ENCODE measurements around the gene SIAE.
A peak's percentile ranks its signal among the peaks of the same experiment; 100 is the strongest.

SIAE gene

GRCh38 chr11:124717421-124717785, 43.9 kb upstream of the SIAE start:
- H3K4me1 Mint-ChIP-seq = peaks cover 39% of the 10 kb centered on the region
- H3K36me3 Mint-ChIP-seq (ENCODE audit: low read depth) = no peaks in the 10 kb centered on the region
- H3K27me3 Mint-ChIP-seq (ENCODE audit: low read depth, poor library complexity) = peaks cover 98% of the 10 kb centered on the region
- TF ChIP-seq, protein P1, sequence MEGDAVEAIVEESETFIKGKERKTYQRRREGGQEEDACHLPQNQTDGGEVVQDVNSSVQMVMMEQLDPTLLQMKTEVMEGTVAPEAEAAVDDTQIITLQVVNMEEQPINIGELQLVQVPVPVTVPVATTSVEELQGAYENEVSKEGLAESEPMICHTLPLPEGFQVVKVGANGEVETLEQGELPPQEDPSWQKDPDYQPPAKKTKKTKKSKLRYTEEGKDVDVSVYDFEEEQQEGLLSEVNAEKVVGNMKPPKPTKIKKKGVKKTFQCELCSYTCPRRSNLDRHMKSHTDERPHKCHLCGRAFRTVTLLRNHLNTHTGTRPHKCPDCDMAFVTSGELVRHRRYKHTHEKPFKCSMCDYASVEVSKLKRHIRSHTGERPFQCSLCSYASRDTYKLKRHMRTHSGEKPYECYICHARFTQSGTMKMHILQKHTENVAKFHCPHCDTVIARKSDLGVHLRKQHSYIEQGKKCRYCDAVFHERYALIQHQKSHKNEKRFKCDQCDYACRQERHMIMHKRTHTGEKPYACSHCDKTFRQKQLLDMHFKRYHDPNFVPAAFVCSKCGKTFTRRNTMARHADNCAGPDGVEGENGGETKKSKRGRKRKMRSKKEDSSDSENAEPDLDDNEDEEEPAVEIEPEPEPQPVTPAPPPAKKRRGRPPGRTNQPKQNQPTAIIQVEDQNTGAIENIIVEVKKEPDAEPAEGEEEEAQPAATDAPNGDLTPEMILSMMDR (IDR thresholded peaks at IDR 0.05) = no peak
- DNase-seq = no peak
- H3K27ac Mint-ChIP-seq = no peak overlapping the region
- no peaks in the 10 kb centered on the region for H3K9me3 Mint-ChIP-seq
- H3K4me3 Mint-ChIP-seq = peak overlapping the region; percentile 82

DNA sequence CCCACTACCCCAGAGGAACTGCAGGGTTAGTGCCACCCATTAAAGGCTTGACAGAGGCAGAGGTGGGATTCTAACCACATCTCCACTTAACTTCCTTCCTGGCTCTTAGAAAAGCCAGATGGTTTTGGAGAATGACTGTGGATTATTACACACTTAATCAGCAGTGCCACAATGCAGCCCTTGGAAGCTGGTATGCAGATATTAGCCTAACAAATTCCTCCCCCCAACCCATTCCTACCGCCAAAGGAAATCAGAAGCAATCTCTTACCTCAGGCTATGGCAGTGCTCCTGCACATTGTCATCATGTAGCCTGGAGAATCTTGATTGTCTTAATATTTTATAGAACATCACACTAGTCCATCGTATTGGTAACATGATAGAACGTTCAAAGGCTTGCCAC, 43.1 kb upstream of the SIAE start:
- Mint-ChIP-seq H3K27me3 (ENCODE audit: low read depth, poor library complexity) (peaks cover 98% of the 10 kb centered on the region), H3K36me3 (ENCODE audit: low read depth) (no peaks in the 10 kb centered on the region), H3K4me1 (peaks cover 30% of the 10 kb centered on the region), H3K4me3 (no peak overlapping the region), H3K27ac (no peak overlapping the region), H3K9me3 (no peaks in the 10 kb centered on the region)
- no peak for DNase-seq
- TF ChIP-seq, protein P1 (IDR thresholded peaks at IDR 0.05) = no peak

GRCh38 chr11:124712392-124712791, 38.9 kb upstream of the SIAE start:
- Mint-ChIP-seq H3K9me3 (peaks cover 16% of the 10 kb centered on the region), H3K4me3 (no peak overlapping the region), H3K4me1 (peaks cover under 1% of the 10 kb centered on the region), H3K27ac (no peak overlapping the region), H3K27me3 (ENCODE audit: low read depth, poor library complexity) (peaks cover 90% of the 10 kb centered on the region), H3K36me3 (ENCODE audit: low read depth) (no peaks in the 10 kb centered on the region)
- no peak for DNase-seq
- TF ChIP-seq, protein P1 (IDR thresholded peaks at IDR 0.05) = no peak

DNA sequence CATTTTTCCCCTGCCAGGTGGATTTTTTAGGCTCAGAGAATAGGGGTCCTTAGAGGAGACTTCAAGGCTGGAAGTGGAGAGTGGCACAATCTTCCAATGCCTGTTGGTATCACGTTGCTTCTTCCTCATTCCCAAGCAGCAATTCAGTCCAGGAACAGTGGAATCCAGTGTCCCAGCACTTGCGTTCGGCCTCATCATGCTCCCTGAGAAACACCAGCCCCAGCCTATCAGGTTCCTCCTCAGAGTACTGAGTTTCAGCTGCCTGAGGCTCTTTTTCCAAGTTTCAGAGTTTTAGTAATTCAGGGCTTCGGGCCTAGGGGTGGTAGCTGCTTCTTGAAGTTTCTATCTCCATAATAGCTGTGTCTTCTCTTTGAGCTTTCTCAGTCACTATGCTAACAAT, 34.3 kb upstream of the SIAE start:
- TF ChIP-seq, protein P1 (IDR thresholded peaks at IDR 0.05) = no peak
- Mint-ChIP-seq H3K27ac (no peak overlapping the region), H3K4me1 (no peaks in the 10 kb centered on the region), H3K4me3 (no peak overlapping the region), H3K9me3 (peaks cover 29% of the 10 kb centered on the region), H3K36me3 (ENCODE audit: low read depth) (no peaks in the 10 kb centered on the region), H3K27me3 (ENCODE audit: low read depth, poor library complexity) (peaks cover 62% of the 10 kb centered on the region)
- DNase-seq = no peak

- peaks cover 17% of the 10 kb centered on the region for H3K9me3 Mint-ChIP-seq
- TF ChIP-seq, protein P1 (IDR thresholded peaks at IDR 0.05) = no peak
- H3K4me3 Mint-ChIP-seq = no peak overlapping the region
Observed at GRCh38 chr11:124700028-124700427, 26.5 kb upstream of the SIAE start.

DNA sequence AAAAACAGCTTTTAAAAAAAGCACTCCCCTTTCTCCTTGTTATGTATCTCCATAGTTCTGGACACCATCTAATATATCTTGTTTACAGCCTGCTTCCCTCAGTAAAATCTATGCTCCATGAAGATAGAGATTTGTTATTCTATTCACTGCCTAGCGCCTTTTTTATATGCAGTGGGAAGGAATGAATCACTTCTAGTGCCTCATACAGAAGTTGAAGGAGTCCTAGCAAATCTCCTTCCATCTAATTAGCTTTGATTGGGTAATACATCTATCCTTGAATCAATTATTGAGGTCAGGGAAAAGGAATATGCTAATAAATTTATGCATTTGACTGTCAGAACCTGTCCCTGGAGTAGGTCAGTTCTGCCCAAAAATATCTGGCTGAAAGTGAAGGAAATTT, 26.0 kb upstream of the SIAE start:
- peaks cover 20% of the 10 kb centered on the region for H3K27me3 Mint-ChIP-seq (ENCODE audit: low read depth, poor library complexity)
- no peak overlapping the region for H3K27ac Mint-ChIP-seq
- H3K9me3 Mint-ChIP-seq = peaks cover 17% of the 10 kb centered on the region
- peaks cover 9% of the 10 kb centered on the region for H3K36me3 Mint-ChIP-seq (ENCODE audit: low read depth)
- DNase-seq = no peak
- no peaks in the 10 kb centered on the region for H3K4me1 Mint-ChIP-seq
- TF ChIP-seq, protein P1 (IDR thresholded peaks at IDR 0.05) = no peak
- no peak overlapping the region for H3K4me3 Mint-ChIP-seq

More at GRCh38 chr11:124700028-124700427, 26.5 kb upstream of the SIAE start:
- Mint-ChIP-seq H3K27ac (no peak overlapping the region), H3K36me3 (ENCODE audit: low read depth) (peaks cover 9% of the 10 kb centered on the region), H3K27me3 (ENCODE audit: low read depth, poor library complexity) (peaks cover 20% of the 10 kb centered on the region), H3K4me1 (no peaks in the 10 kb centered on the region)
- no peak for DNase-seq
